GM23338 (cell line): ENCODE results near the gene USP9Y. TPM values are rescaled to one million over a fixed set of nuclear protein-coding genes. Genes with fewer than 3 reads are reported as not detected.
A peak's percentile ranks its signal among the peaks of the same experiment; 100 is the strongest.

Experiments used
- ATAC-seq: fragments of 200-7000 bp; cut with Tn5 transposase; 3 replicates; pipeline ENCODE4 v1.9.1; 2020
- DNase-seq: peaks from one replicate; pipeline ENCODE4 v3.0.0-alpha.2; 2015; ENCODE audit warnings: low spot score
- H2AFZ ChIP-seq: fragments of 200-600 bp; sonication (generic); 2 replicates; pipeline ENCODE4 v1.8.0; 2016; ENCODE audit warnings: antibody characterized with exemption, mild to moderate bottlenecking, moderate library complexity
- H3F3A ChIP-seq: fragments of 200-600 bp; sonication (generic); replicated peaks from 2 replicates; pipeline ENCODE4 v1.8.0; 2017; ENCODE audit warnings: antibody characterized with exemption, mixed run types, low read depth
- H3K27ac ChIP-seq: fragments of 200-600 bp; sonication (generic); 2 replicates; pipeline ENCODE4 v1.6.1; 2016; ENCODE audit warnings: low read depth
- H3K27me3 ChIP-seq: fragments of 200-600 bp; sonication (generic); 2 replicates; pipeline ENCODE4 v1.8.0; 2016; ENCODE audit warnings: mild to moderate bottlenecking, mixed run types, moderate library complexity; ENCODE audit not compliant: insufficient read depth
- H3K36me3 ChIP-seq: fragments of 200-600 bp; sonication (generic); 2 replicates; pipeline ENCODE4 v1.8.0; 2016; ENCODE audit warnings: mild to moderate bottlenecking; ENCODE audit not compliant: insufficient read depth
- H3K4me1 ChIP-seq: fragments of 200-600 bp; sonication (generic); 2 replicates; pipeline ENCODE4 v1.8.0; 2016; ENCODE audit warnings: mild to moderate bottlenecking, moderate library complexity; ENCODE audit not compliant: insufficient read depth
- H3K4me2 ChIP-seq: fragments of 200-600 bp; sonication (generic); 2 replicates; pipeline ENCODE4 v1.7.1; 2017; ENCODE audit warnings: mixed run types
- H3K4me3 ChIP-seq: fragments of 200-600 bp; sonication (generic); 2 replicates; pipeline ENCODE4 v1.6.1; 2016; ENCODE audit warnings: mixed run types
- H3K79me2 ChIP-seq: fragments of 200-600 bp; sonication (generic); replicated peaks from 2 replicates; pipeline ENCODE4 v1.8.0; 2017; ENCODE audit warnings: mild to moderate bottlenecking; ENCODE audit not compliant: insufficient read depth
- H3K9me2 ChIP-seq: fragments of 200-600 bp; sonication (generic); 2 replicates; pipeline ENCODE4 v1.8.0; 2017; ENCODE audit not compliant: insufficient read depth
- H4K20me1 ChIP-seq: fragments of 200-600 bp; sonication (generic); replicated peaks from 2 replicates; pipeline ENCODE4 v1.8.0; 2017; ENCODE audit warnings: mild to moderate bottlenecking; ENCODE audit not compliant: insufficient read depth
- H3K27ac Mint-ChIP-seq: 2 replicates; pipeline ENCODE4 v1.8.0; 2020; ENCODE audit warnings: inconsistent platforms, mild to moderate bottlenecking, moderate library complexity, mixed read lengths
- H3K27me3 Mint-ChIP-seq: 3 replicates; pipeline ENCODE4 v1.8.0; 2022; ENCODE audit warnings: low read depth, mild to moderate bottlenecking, moderate library complexity, mixed read lengths, inconsistent platforms; ENCODE audit not compliant: insufficient read depth, poor library complexity
- H3K36me3 Mint-ChIP-seq: 3 replicates; pipeline ENCODE4 v1.8.0; 2021; ENCODE audit warnings: low read depth, mild to moderate bottlenecking, inconsistent platforms, moderate library complexity, mixed read lengths
- H3K4me1 Mint-ChIP-seq: 3 replicates; pipeline ENCODE4 v1.8.0; 2020; ENCODE audit warnings: mild to moderate bottlenecking, inconsistent platforms, mixed read lengths
- H3K4me3 Mint-ChIP-seq: 3 replicates; pipeline ENCODE4 v1.8.0; 2021; ENCODE audit warnings: moderate library complexity, mild to moderate bottlenecking, inconsistent platforms, mixed read lengths
- H3K9me3 Mint-ChIP-seq: 3 replicates; pipeline ENCODE4 v1.8.0; 2020; ENCODE audit warnings: moderate library complexity, mild to moderate bottlenecking, inconsistent platforms, mixed read lengths
- CREB1 ChIP-seq: fragments of 250-450 bp; sonication (Bioruptor Pico); IDR thresholded peaks from 2 replicates; pipeline ENCODE4 v1.5.0; 2020; ENCODE audit warnings: low read depth, mild to moderate bottlenecking, moderate library complexity
- CTCF ChIP-seq, 2 experiments: fragments of 200-600 bp in 1 of 2; sonication (generic) in 1 of 2; conservative IDR thresholded peaks; 2 replicates each; pipeline versions ENCODE4 v1.5.1 to v1.6.1; 2016 to 2017; ENCODE audit warnings: antibody characterized with exemption in 2 of 2, low read depth in 2 of 2, mild to moderate bottlenecking in 2 of 2, moderate library complexity in 1 of 2
- EZH2 ChIP-seq: fragments of 200-600 bp; sonication (generic); IDR thresholded peaks from one replicate; pipeline ENCODE4 v1.8.0; 2017; ENCODE audit warnings: antibody characterized with exemption, mild to moderate bottlenecking, low read depth; ENCODE audit not compliant: unreplicated experiment
- EZH2phosphoT487 ChIP-seq: fragments of 200-600 bp; sonication (generic); IDR thresholded peaks from one replicate; pipeline ENCODE4 v1.8.1; 2018; ENCODE audit warnings: antibody characterized with exemption; ENCODE audit not compliant: unreplicated experiment
- JUNB ChIP-seq: IDR thresholded peaks from one replicate; pipeline ENCODE4 v1.6.1; 2016; ENCODE audit warnings: antibody characterized with exemption; ENCODE audit not compliant: unreplicated experiment
- NANOG ChIP-seq: IDR thresholded peaks from 2 replicates; pipeline ENCODE4 v1.6.1; 2016; ENCODE audit warnings: antibody characterized with exemption, borderline replicate concordance
- POLR2AphosphoS5 ChIP-seq: IDR thresholded peaks from 2 replicates; pipeline ENCODE4 v1.6.1; 2016; ENCODE audit warnings: antibody characterized with exemption, low read depth
- REST ChIP-seq: IDR thresholded peaks from one replicate; pipeline ENCODE4 v1.6.1; 2018; ENCODE audit warnings: antibody characterized with exemption; ENCODE audit not compliant: unreplicated experiment
- STAT1 ChIP-seq: IDR thresholded peaks from one replicate; pipeline ENCODE4 v1.6.1; 2016; ENCODE audit warnings: antibody characterized with exemption; ENCODE audit not compliant: unreplicated experiment
- ZNF114 ChIP-seq: fragments of 250-450 bp; sonication (Bioruptor Pico); IDR thresholded peaks from 2 replicates; pipeline ENCODE4 v1.5.0; 2020; ENCODE audit warnings: mild to moderate bottlenecking, moderate library complexity
- ZNF331 ChIP-seq: fragments of 250-450 bp; sonication (Bioruptor Pico); IDR thresholded peaks from 2 replicates; pipeline ENCODE4 v1.5.0; 2020; ENCODE audit warnings: low read depth, mild to moderate bottlenecking, moderate library complexity
- ZNF462 ChIP-seq: fragments of 250-450 bp; sonication (Bioruptor Pico); IDR thresholded peaks from 2 replicates; pipeline ENCODE4 v1.5.0; 2020; ENCODE audit warnings: mild to moderate bottlenecking, moderate library complexity
- polyA plus RNA-seq: library from polyadenylated mRNA; unstranded; fragments of >200 nt; fragmentation: Nextera tagmentation; extraction: Ambion mirVana; gene quantifications from 2 replicates; pipeline ENCODE4 v1.2.1, GENCODE V29; 2016
- total RNA-seq: library from RNA; depleted of rRNA; stranded (reverse); fragments of >200 nt; shearing (Covaris generic); gene quantifications from 2 replicates; pipeline ENCODE4 v1.2.3, GENCODE V29; 2014
- TF ChIP-seq, protein P1 (sequence below): IDR thresholded peaks from 2 replicates; pipeline ENCODE4 v1.6.1; 2016; ENCODE audit warnings: antibody characterized with exemption

The USP9Y gene
- total and polyA plus RNA-seq, 2 experiments from 2014 or later, result 23.7 to 49.0 TPM

- H3K79me2 ChIP-seq, result peaks cover 99% of the 10 kb centered on the region
- peaks cover 57% of the 10 kb centered on the region for H3K4me1 ChIP-seq
- H3K4me3 ChIP-seq, result peak overlapping the region; percentile 35; the same call in 1 of the 2 replicates
- Mint-ChIP-seq H3K36me3 (peaks cover 34% of the 10 kb centered on the region), H3K4me3 (no peak overlapping the region), H3K27me3 (peaks cover 2% of the 10 kb centered on the region), H3K27ac (peak overlapping the region; percentile 47; the same call in 1 of the 2 replicates), H3K4me1 (peaks cover 39% of the 10 kb centered on the region), H3K9me3 (peaks cover 17% of the 10 kb centered on the region)
- no peak overlapping the region for H2AFZ ChIP-seq
- peaks cover 8% of the 10 kb centered on the region for H3K36me3 ChIP-seq
- H3K27me3 ChIP-seq, result no peaks in the 10 kb centered on the region
- H3K4me2 ChIP-seq, result peak overlapping the region; percentile 55
- peak overlapping the region; percentile 61 for H3K27ac ChIP-seq
- DNase-seq (no peak), ATAC-seq (no peak)
- TF ChIP-seq POLR2AphosphoS5, result no peak
- no peak for TF ChIP-seq JUNB
- TF ChIP-seq STAT1, result no peak
- no peak for TF ChIP-seq CREB1 (CRISPR knock-in tag)
- no peak for TF ChIP-seq CTCF (conservative IDR thresholded peaks at IDR 0.05; ENCODE audit: low read depth in 2 of 2)
- no peak for TF ChIP-seq EZH2
- no peak for TF ChIP-seq EZH2phosphoT487
- TF ChIP-seq, protein P1, sequence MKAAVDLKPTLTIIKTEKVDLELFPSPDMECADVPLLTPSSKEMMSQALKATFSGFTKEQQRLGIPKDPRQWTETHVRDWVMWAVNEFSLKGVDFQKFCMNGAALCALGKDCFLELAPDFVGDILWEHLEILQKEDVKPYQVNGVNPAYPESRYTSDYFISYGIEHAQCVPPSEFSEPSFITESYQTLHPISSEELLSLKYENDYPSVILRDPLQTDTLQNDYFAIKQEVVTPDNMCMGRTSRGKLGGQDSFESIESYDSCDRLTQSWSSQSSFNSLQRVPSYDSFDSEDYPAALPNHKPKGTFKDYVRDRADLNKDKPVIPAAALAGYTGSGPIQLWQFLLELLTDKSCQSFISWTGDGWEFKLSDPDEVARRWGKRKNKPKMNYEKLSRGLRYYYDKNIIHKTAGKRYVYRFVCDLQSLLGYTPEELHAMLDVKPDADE, result no peak
- TF ChIP-seq NANOG, result no peak
- TF ChIP-seq ZNF114 (CRISPR knock-in tag), result no peak
- TF ChIP-seq ZNF462 (CRISPR knock-in tag), result no peak
- TF ChIP-seq REST, result no peak
- no peak for TF ChIP-seq ZNF331 (CRISPR knock-in tag)
- H3F3A ChIP-seq, result peaks cover 3% of the 10 kb centered on the region; the same call in 1 of the 2 replicates
- H4K20me1 ChIP-seq, result no peaks in the 10 kb centered on the region; the same call in 1 of the 2 replicates
- H3K9me2 ChIP-seq, result no peaks in the 10 kb centered on the region
These were observed 19.5 kb upstream of the USP9Y start for GRCh38 chrY:12681535-12681934.
